ENCODE data around the gene IRF3.
A peak's percentile ranks its signal among the peaks of the same experiment; 100 is the strongest.

Gene IRF3

DNA sequence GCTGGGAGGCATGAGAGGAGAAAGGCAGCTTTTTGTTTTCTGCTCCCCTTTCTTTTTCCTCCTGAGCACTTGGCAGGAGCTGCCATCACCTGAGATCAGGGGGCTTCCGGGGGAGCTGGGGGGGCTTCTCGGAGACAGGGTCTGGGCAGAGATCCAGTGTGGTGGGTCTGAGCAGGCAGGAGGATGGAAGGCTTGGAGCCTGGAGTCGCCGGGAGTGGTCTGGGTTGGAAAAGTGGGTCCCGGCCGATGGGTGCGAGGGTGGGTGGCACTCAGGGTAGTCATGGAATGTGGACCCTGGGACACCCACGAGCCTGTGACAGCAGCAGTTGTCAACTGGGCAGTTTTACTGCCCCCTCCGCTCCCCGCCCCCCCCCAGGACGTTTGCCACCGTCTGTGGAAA is 21.5 kb upstream of the IRF3 start:
- no peak for FAIRE-seq

GRCh38 chr19:49686503-49687088 is 20.9 kb upstream of the IRF3 start:
- FAIRE-seq: no peak

DNA sequence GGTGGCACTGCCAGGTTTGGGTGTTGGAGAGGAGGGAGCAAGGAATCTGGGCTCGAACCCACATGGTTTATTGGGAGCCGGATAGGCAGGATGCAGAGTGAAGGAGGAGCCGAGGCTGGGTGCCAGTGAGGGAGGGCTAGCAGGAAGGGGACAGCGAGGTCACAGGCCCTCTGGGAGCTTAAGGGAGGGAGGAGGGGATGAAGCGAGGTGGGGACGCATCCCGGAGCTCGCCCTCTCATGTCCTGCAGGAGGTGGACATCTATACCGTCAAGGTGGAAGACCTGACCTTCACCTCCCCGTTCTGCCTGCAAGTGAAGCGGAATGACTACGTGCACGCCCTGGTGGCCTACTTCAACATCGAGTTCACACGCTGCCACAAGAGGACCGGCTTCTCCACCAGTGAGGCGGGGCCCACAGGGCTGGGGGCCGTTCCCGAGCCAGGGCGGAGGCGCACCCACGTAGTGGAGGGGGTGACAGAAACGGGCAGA is 20.2 kb upstream of the IRF3 start:
- no peak for FAIRE-seq

- no peak for FAIRE-seq
Observed at GRCh38 chr19:49684983-49685553, 19.4 kb upstream of the IRF3 start.

GRCh38 chr19:49684251-49684982 is 18.8 kb upstream of the IRF3 start:
- no peak for FAIRE-seq

GRCh38 chr19:49683814-49684250 is 18.2 kb upstream of the IRF3 start:
- no peak for FAIRE-seq

GRCh38 chr19:49682274-49682673 is 16.6 kb upstream of the IRF3 start:
- FAIRE-seq: no peak

GRCh38 chr19:49681830-49682229 is 16.2 kb upstream of the IRF3 start:
- no peak for FAIRE-seq

DNA sequence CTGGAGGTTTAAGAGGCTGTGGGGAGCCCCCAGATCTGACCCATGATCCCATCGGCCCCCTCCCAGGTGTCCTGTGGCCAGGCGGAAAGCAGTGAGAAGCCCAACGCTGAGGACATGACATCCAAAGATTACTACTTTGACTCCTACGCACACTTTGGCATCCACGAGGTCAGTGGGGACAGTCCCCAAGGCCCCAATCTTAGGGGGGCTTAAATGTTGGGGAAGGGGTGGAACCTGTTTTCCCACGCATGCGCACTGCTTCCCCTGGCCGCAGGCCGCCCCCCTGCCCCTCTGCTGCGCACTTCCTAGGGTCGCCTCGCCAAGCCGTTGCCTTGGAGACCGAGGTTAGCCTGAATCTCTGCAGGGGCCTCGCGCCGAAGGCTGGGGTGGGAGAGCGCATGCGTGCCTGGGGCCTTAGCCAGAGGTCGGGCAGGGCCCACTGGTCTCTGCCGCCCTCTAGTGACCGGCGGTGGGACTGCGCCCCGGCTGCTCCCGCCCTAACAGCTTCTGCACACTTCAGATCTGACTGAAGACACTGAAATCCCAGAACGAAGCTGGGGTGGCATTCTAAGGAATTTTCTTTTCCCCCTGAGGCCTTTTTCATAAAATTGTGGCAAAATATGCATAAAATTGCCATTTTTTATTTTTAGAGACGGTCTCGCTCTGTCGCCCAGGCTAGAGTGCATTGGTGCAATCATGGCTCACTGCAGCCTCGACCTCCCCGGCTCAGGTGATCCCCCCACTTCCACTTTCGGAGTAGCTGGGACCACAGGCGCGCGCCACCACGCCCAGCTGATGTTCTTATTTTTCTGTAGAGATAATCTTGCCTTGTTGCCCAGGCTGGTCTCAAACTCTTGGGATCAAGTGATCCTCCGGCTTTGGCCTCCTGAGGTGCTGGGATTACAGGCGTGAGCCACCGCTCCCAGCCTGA is 15.0 kb upstream of the IRF3 start:
- no peak for FAIRE-seq

GRCh38 chr19:49679771-49680413 is 14.2 kb upstream of the IRF3 start:
- no peak for FAIRE-seq

DNA sequence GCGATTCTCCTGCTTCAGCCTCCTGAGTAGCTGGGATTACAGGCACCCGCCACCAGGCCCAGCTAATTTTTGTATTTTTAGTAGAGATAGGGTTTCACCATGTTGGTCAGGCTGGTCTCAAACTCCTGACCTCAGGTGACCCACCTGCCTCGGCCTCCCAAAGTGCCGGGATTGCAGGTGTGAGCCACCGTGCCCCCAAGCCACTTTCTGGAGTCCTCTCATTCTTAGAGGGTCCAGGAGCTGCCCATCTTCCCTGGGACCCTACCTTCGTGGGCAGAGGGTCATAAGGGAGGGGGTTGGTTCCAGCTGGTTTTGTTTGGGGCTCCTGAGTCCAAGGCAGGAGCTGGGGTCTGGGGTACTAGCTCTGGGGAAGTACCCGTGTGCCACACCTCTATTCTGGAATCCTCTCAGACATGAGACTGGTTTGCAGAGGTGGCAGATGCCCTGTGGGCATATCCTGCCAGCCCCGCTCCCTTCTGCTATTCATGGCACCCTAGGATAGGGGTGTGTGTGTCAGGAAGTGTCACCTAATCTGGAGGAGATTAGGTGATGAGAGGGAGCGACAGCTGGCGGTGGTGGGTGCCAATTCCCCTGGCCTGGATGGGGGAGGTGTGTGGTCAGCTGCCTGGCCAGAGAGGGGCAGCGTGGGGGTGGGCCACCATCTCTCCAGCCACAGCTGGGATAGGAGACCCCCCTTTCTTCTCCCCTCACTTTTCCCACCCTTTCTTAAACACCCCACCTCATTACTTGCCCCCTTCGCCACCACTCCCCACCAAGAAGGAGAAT is 13.5 kb upstream of the IRF3 start:
- FAIRE-seq: no peak

- FAIRE-seq: no peak
Observed at GRCh38 chr19:49677901-49678674, 12.4 kb upstream of the IRF3 start.

DNA sequence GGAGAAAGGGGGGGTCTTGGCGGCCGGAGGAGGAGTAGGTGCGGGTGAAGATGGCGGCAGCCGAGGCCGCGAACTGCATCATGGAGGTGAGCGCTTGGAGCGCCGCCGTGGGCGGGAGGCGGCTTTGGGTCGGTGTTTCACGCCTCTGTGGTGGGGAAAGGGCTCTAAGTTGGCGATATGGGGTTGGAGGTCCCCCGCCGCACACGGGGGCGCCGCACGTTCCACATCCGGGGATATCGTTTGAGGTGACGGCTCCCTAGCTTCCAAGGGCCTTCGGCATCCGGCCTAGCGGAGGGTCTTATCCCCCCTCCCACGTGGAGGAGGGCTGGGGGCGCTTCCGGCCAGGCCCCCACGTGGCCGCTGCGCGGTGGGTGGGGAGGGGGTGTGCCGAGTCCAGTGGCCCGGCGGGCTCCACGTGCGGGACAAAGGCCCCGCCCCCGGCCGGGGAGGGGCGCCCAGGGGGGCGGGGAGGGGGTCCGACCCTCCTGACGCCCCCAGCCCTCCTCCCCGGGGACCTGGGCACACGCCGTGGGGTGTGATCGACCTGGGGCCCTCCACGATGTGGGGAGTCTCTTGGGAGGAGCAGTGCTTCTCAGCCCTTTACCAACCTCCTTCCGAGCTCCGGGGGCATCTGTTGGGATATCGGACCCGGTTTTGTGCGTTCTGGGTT is 11.7 kb upstream of the IRF3 start, which contains the start of gene PRMT1:
Gene PRMT1, plus strand, starts transcription at position 41 of the 670 bp plus-strand sequence. Its CDS starts 10 bp downstream, at position 51.
- FAIRE-seq: no peak

- peak; percentile 99 for FAIRE-seq
Observed at GRCh38 chr19:49676784-49677230, 11.2 kb upstream of the IRF3 start.

DNA sequence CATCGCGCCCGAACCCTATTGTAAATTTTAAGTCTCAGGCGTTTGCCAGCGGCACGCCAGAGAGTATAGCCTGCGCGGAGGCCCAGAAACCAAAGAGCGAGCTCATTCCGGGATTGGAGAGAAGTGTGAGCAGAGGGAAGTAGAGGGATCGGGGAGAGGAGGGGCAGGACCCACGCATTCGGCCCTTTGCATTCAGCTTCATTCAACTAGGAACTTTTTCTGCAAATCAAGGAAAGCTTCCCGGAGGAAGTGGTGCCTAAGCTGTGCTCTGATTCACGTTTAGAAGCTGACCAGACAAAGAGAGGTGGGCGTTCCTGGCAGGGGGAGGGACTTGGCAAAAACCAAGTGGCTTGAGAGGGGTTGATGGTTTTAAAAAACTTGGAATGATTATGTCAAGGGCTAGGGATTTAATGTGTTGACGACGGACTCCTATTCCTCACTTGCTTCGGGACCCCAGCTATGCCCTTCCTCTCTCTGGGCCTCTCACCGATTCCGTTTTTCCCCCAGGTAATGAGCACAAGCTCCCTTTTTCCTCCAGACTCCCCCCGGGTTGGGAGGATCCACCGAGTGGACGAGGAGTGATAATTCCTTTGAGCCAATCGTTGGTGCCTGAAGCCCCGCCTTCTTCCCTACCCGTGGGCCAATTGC is 10.6 kb upstream of the IRF3 start:
- peak; percentile 54 for FAIRE-seq

DNA sequence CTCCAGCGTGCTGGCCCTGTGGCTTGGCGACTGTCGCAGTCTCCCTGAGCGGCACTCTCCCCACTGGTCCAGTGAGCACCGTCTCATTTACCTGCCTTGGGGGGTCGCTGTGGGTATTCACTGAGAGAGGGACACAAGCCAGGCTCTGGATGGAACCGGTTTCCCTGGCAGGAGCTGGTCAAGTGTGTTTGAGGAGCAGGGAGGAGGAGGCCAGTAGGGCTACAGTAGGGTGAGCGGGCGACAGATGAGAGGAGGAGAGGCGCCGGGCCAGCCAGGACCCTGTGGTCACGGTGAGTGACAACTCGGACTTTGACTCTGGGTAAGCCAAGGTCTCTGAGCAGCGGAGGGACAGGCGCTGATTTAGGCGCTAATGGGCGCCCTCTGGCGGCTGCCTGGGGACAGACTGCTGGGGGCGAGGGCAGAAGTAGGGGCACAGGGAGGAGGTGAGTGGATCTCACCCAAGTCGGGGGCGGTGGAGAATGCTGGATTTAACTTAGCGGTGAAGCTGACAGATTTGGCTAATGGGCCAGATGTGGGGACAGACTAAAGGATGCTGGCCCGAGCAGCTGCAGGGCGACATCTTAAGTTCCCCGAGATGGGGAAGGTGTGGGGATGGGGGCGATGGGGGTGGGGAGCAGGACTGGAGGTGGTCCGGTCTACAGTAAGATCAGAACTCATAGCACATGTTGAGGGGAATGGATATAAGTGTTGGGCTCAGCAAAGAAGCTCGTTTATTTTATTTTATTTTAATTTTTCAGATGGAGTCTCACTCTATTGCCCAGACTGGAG is 6.7 kb upstream of the IRF3 start:
- no peak for FAIRE-seq

- FAIRE-seq: no peak
Observed at GRCh38 chr19:49669516-49669915, 3.9 kb upstream of the IRF3 start.

DNA sequence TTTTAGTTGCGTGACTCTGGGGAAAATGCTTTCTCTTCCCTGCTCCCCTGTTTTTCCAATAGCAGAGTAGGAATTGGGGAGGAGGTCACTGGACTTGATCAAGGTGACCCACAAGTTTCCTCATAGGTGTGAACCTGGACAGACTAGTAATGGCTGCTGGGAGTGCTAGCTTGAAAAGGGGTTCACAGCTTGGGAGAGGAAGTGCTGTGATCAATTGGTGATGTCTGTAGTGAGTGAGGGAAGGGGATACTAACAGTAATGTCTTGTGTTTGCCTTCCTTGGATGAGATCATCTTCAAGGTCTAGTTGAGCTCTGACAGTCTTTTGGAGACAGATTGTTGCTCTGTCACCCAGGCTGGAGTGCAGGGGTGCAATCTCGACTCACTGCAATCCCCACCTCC is 1.8 kb upstream of the IRF3 start:
- FAIRE-seq: no peak

DNA sequence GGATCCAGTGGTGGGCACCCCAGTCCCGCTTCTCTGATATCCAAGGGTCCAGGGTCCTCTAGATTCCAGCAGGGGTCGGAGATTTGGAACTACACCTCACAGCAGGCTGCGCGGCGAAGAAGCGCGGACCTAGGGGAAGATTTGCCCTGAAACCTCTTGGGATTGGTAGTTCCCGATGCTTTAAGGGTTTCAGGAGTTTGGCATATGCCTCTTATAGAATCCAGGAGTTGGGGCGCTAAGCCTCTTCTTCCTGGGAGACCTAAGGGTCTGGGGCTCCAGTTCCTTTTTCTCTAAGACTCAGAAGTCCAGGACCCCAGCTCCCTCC is 425 bp upstream of the IRF3 start:
- FAIRE-seq: no peak

All from A204.1 (cell line).